Trophoblast cell (in vitro differentiated cells and primary cell): ENCODE results near the gene RXRG.

ENCODE experiments used
- DNase-seq, 2 donors: peaks; one replicate each; pipeline ENCODE4 v3.0.0-alpha.2; 2016
- H2AFZ ChIP-seq: 2 replicates; pipeline ENCODE4 v1.6.1; 2013; ENCODE audit warnings: low read length, moderate library complexity, mild to moderate bottlenecking; ENCODE audit not compliant: insufficient read depth, poor library complexity
- H2AK5ac ChIP-seq: 2 replicates; pipeline ENCODE4 v1.6.1; 2013; ENCODE audit warnings: mild to moderate bottlenecking, low read length
- H2BK120ac ChIP-seq: 2 replicates; pipeline ENCODE4 v1.6.1; 2013; ENCODE audit warnings: low read length, mild to moderate bottlenecking, moderate library complexity; ENCODE audit not compliant: insufficient read depth, poor library complexity
- H2BK12ac ChIP-seq: 2 replicates; pipeline ENCODE4 v1.6.1; 2013; ENCODE audit warnings: mild to moderate bottlenecking, low read length, moderate library complexity
- H2BK5ac ChIP-seq: 2 replicates; pipeline ENCODE4 v1.6.1; 2013; ENCODE audit warnings: low read length, low read depth, moderate library complexity, mild to moderate bottlenecking; ENCODE audit not compliant: poor library complexity
- H3K14ac ChIP-seq: 2 replicates; pipeline ENCODE4 v1.6.1; 2013; ENCODE audit warnings: mild to moderate bottlenecking, low read length
- H3K18ac ChIP-seq: 2 replicates; pipeline ENCODE4 v1.6.1; 2013; ENCODE audit warnings: mild to moderate bottlenecking, low read length
- H3K23ac ChIP-seq: 2 replicates; pipeline ENCODE4 v1.6.1; 2013; ENCODE audit warnings: low read length
- H3K27ac ChIP-seq: 2 replicates; pipeline ENCODE4 v1.5.1; 2013; ENCODE audit warnings: low read depth, mild to moderate bottlenecking, inconsistent platforms, low read length, moderate library complexity
- H3K27me3 ChIP-seq: 2 replicates; pipeline ENCODE4 v1.6.1; 2013; ENCODE audit warnings: inconsistent platforms, mild to moderate bottlenecking, low read length, moderate library complexity; ENCODE audit not compliant: insufficient read depth
- H3K36me3 ChIP-seq, 2 experiments: 1 replicate in 1 of 2; 2 replicates in 1 of 2; pipeline ENCODE4 v1.6.1; 2013; ENCODE audit warnings: low read length in 2 of 2, mild to moderate bottlenecking in 2 of 2, moderate library complexity in 1 of 2; ENCODE audit not compliant: insufficient read depth in 2 of 2, control insufficient read depth in 1 of 2
- H3K4ac ChIP-seq: 2 replicates; pipeline ENCODE4 v1.6.1; 2013; ENCODE audit warnings: low read depth, mild to moderate bottlenecking, low read length, moderate library complexity
- H3K4me1 ChIP-seq, 2 experiments: 1 replicate in 1 of 2; 2 replicates in 1 of 2; pipeline ENCODE4 v1.6.1; 2013; ENCODE audit warnings: low read length in 2 of 2, mild to moderate bottlenecking in 2 of 2, moderate library complexity in 1 of 2; ENCODE audit not compliant: insufficient read depth in 2 of 2, control insufficient read depth in 1 of 2
- H3K4me2 ChIP-seq: 2 replicates; pipeline ENCODE4 v1.6.1; 2013; ENCODE audit warnings: inconsistent platforms, mild to moderate bottlenecking, low read length, moderate library complexity
- H3K4me3 ChIP-seq: 2 replicates; pipeline ENCODE4 v1.5.1; 2013; ENCODE audit warnings: mild to moderate bottlenecking, low read depth, low read length, inconsistent platforms
- H3K79me1 ChIP-seq: one replicate; pipeline ENCODE4 v1.6.1; 2013; ENCODE audit warnings: low read length
- H3K79me2 ChIP-seq: 2 replicates; pipeline ENCODE4 v1.6.1; 2013; ENCODE audit warnings: low read length, mild to moderate bottlenecking; ENCODE audit not compliant: control insufficient read depth, insufficient read depth, poor library complexity
- H3K9ac ChIP-seq: 2 replicates; pipeline ENCODE4 v1.6.1; 2013; ENCODE audit warnings: mild to moderate bottlenecking, low read length
- H3K9me3 ChIP-seq: 2 replicates; pipeline ENCODE4 v1.6.1; 2013; ENCODE audit warnings: low read depth, mild to moderate bottlenecking, control low read depth, inconsistent platforms, low read length; ENCODE audit not compliant: insufficient read depth
- H4K12ac ChIP-seq: 2 replicates; pipeline ENCODE4 v1.6.1; 2013; ENCODE audit warnings: low read depth, mild to moderate bottlenecking, low read length, moderate library complexity
- H4K8ac ChIP-seq: 2 replicates; pipeline ENCODE4 v1.6.1; 2013; ENCODE audit warnings: low read depth, mild to moderate bottlenecking, low read length, moderate library complexity
- H4K91ac ChIP-seq: one replicate; pipeline ENCODE4 v1.6.1; 2013; ENCODE audit warnings: low read depth, mild to moderate bottlenecking, low read length, moderate library complexity
- WGBS: extraction: QIAGEN DNeasy Blood & Tissue Kit; methylation state at CpG from one replicate; pipeline ENCODE4 v1.1.7; 2013; ENCODE audit warnings: missing lambda C conversion rate; ENCODE audit not compliant: insufficient read length, insufficient coverage; ENCODE audit errors: extremely low coverage; 5-methylcytosine and 5-hydroxymethylcytosine counted together

Gene RXRG

DNA sequence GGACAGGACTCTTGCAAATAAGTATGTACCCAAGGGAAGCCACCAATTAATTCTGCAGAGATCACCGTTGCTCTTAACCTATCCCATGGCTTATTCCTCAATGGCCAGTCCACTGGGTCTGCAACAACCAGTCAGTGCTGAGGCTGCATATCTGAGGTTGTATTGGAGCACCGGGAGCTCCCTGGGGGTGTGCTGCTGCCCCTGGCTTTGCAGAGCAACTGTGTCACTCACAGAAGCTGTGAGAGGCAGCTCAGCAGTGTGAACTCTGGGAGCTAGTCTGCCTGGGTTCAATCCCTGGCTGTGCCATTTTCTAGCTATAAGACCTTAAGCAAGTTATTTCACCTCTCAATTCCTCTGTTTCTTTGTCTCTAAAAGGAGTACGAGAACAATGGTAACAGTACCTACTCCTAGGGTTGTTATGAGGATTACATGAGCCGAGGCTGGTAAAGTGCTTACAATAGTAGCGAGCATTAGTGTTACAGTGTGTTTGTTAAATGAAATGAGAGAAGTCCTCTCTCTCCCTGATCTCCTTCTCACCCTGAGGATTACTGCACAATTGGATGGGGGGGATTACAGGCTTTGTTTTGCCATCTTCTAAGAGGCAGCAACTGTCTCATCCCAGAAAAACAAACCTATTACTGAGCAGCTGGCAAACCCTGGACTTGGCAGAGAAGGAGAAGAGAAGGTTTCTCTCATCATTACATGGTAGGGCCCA lies 3.6 kb downstream of the RXRG start:
- Histone ChIP-seq H4K91ac (no peak overlapping the region), H3K27ac (no peak overlapping the region), H2BK120ac (no peak overlapping the region), H3K14ac (no peak overlapping the region), H3K4ac (no peak overlapping the region), H3K4me1 (no peaks in the 10 kb centered on the region), H3K79me2 (no peaks in the 10 kb centered on the region), H3K9me3 (no peaks in the 10 kb centered on the region), H2AFZ (no peak overlapping the region), H4K8ac (no peak overlapping the region), H3K79me1 (no peaks in the 10 kb centered on the region), H3K36me3 (no peaks in the 10 kb centered on the region), H3K27me3 (peaks cover 31% of the 10 kb centered on the region), H3K9ac (no peak overlapping the region), H2BK12ac (no peak overlapping the region), H2BK5ac (no peak overlapping the region), H3K18ac (no peak overlapping the region), H4K12ac (no peak overlapping the region), H3K4me3 (no peak overlapping the region), H2AK5ac (no peak overlapping the region), H3K4me2 (no peak overlapping the region), H3K23ac (no peak overlapping the region)
- no peak for DNase-seq
- no CpG with 5 or more reads among the region's 5 CpGs for WGBS

DNA sequence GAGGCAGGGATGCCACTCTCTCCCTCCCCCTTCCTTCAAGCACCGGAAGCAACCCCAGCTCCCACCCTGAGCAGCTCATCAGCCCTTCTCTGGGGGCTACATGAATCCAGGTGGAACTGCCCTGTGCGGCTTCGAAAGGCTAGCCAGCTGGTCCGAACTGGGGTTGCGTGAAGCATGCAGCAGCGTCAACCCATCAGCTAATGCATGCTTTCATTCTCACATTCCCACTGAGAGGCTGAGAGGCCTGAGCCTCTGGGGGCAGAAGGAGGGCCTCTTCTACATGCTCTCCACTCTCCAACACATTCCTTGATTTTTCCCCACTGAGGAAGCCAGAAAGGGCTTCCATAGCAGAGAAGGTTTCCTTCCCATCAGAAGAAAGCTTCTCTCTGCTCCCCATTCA lies 5.6 kb downstream of the RXRG start:
- Histone ChIP-seq H3K79me2 (no peaks in the 10 kb centered on the region), H4K12ac (no peak overlapping the region), H4K8ac (no peak overlapping the region), H3K27me3 (peaks cover 11% of the 10 kb centered on the region), H3K18ac (no peak overlapping the region), H3K36me3 (no peaks in the 10 kb centered on the region), H4K91ac (no peak overlapping the region), H3K14ac (no peak overlapping the region), H2AK5ac (no peak overlapping the region), H3K9ac (no peak overlapping the region), H3K9me3 (no peaks in the 10 kb centered on the region), H3K23ac (no peak overlapping the region), H3K4me2 (no peak overlapping the region), H3K4me1 (no peaks in the 10 kb centered on the region), H3K4me3 (no peak overlapping the region), H2BK12ac (no peak overlapping the region), H2AFZ (no peak overlapping the region), H2BK120ac (no peak overlapping the region), H3K4ac (no peak overlapping the region), H2BK5ac (no peak overlapping the region), H3K79me1 (no peaks in the 10 kb centered on the region), H3K27ac (no peak overlapping the region)
- DNase-seq: no peak
- no CpG with 5 or more reads among the region's 6 CpGs for WGBS

DNA sequence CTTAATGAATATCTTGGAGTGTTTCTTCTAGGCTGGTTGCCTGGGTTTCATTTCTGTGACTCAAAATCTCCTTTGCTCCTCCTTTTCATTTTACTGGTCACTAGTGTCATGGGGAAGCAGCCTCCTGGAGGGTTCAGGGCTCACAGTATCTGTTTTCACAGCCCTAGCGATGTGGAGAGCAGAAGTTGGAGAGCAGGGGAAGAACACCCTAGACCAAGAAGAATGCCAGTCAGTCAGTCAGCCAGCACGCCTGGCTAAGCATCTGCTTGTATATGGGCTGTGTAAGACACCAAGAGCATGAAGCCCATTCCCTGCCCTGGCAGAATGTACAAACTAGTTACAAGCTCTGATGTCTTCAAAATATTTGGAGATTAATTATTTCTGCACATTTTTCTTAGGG lies 7.9 kb downstream of the RXRG start:
- H3K79me1 ChIP-seq: no peaks in the 10 kb centered on the region
- no peak overlapping the region for H4K8ac ChIP-seq
- no peak overlapping the region for H2AK5ac ChIP-seq
- H3K23ac ChIP-seq: no peak overlapping the region
- no peak overlapping the region for H3K14ac ChIP-seq
- H3K79me2 ChIP-seq: no peaks in the 10 kb centered on the region
- peaks cover 2% of the 10 kb centered on the region for H3K27me3 ChIP-seq
- H3K9ac ChIP-seq: no peak overlapping the region
- no peaks in the 10 kb centered on the region for H3K9me3 ChIP-seq
- no peak for DNase-seq
- no peak overlapping the region for H2BK12ac ChIP-seq
- no peak overlapping the region for H3K4ac ChIP-seq
- no peak overlapping the region for H3K18ac ChIP-seq
- H3K27ac ChIP-seq: no peak overlapping the region
- no peak overlapping the region for H4K12ac ChIP-seq
- no peak overlapping the region for H2AFZ ChIP-seq
- no peak overlapping the region for H3K4me2 ChIP-seq
- WGBS: no CpG with 5 or more reads among the region's 2 CpGs
- no peak overlapping the region for H3K4me3 ChIP-seq
- H2BK120ac ChIP-seq: no peak overlapping the region
- H2BK5ac ChIP-seq: no peak overlapping the region
- H4K91ac ChIP-seq: no peak overlapping the region
- no peaks in the 10 kb centered on the region for H3K36me3 ChIP-seq
- H3K4me1 ChIP-seq: no peaks in the 10 kb centered on the region

DNA sequence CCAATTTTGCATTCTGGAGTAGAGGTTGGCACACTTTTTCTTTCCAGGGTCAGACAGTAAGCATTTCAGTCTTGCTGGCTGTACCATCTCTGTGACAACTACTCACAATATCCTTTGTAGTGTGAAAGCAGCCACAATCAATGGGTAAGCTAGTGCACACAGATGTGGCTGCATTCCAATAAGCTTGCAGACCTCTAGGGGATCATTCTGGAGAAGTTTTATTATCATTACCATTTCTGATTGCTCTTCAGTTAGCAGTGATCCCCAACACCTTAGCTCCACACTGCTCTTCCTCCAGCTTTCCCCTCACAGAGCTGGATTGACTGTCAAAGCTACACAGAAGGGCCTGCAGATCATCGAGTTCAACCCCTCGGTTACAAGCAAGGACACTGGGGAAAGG lies 9.1 kb downstream of the RXRG start:
- no peak overlapping the region for H3K4me3 ChIP-seq
- no peak overlapping the region for H3K4ac ChIP-seq
- H3K9ac ChIP-seq: no peak overlapping the region
- H3K14ac ChIP-seq: no peak overlapping the region
- H2BK120ac ChIP-seq: no peak overlapping the region
- no peaks in the 10 kb centered on the region for H3K79me2 ChIP-seq
- no peak for DNase-seq
- H3K23ac ChIP-seq: no peak overlapping the region
- H3K36me3 ChIP-seq: no peaks in the 10 kb centered on the region
- H2AFZ ChIP-seq: no peak overlapping the region
- no peak overlapping the region for H3K4me2 ChIP-seq
- no peak overlapping the region for H3K18ac ChIP-seq
- H3K27ac ChIP-seq: no peak overlapping the region
- H2BK12ac ChIP-seq: no peak overlapping the region
- no CpG with 5 or more reads among the region's 2 CpGs for WGBS
- no peaks in the 10 kb centered on the region for H3K4me1 ChIP-seq
- H3K79me1 ChIP-seq: no peaks in the 10 kb centered on the region
- no peak overlapping the region for H4K8ac ChIP-seq
- no peak overlapping the region for H2BK5ac ChIP-seq
- no peak overlapping the region for H4K91ac ChIP-seq
- no peaks in the 10 kb centered on the region for H3K9me3 ChIP-seq
- no peak overlapping the region for H2AK5ac ChIP-seq
- H4K12ac ChIP-seq: no peak overlapping the region
- H3K27me3 ChIP-seq: peaks cover under 1% of the 10 kb centered on the region
